ENCODE results near the gene PHC2. TPM values are rescaled to one million over a fixed set of nuclear protein-coding genes. Genes with fewer than 3 reads are reported as not detected.

Gene PHC2
- total and polyA plus RNA-seq, 9 of the 15 experiments (the other 6 are each of a cell fraction or from before 2014, with no cell fraction given), result 3.1 to 67.6 (median 34.6) TPM

DNA sequence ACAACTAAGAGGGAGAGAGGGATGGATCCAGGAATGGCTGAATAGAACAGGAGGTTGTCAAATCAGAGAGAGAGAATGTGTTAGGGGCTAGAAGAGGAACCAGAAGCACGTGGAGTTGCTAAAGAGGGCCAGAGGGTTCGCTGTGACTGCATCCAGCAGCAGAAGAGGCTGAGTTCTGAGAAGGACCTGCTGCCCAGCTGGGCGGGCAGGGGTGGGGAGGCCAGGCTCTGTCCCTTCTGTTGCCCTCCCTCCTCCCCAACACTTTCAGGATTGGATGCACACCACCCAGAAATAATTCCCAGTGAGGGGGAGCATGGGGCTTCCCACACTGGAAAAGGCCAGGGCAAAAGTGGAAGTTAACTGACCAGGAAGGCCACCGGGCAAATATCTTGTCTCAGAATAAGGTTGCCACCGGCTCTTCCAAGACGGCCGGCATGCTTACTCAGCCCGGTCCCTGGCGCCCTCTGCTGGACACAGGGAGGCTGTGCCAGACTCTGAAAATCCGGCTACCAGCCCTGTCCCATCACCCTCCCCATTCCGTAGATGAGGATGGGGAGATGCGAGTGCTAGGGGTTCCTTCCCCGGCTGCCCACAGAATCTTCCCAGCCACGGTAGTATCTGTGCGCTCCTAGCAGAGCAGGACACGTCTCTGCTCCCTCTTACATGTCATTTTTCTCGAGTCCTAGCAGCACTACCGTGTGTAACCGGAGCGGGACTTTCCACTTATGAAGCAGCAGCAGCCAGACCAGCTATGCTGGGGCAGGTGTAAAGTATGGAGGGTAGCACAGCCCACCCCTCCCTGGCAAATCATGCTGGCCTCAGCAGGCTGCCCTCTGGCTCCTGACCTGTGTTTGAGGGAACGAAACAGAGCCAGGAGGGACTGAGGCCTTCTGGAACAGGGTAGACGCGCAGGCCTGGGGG is 63.1 kb downstream of the PHC2 start (continued):
- TF ChIP-seq, protein P1, sequence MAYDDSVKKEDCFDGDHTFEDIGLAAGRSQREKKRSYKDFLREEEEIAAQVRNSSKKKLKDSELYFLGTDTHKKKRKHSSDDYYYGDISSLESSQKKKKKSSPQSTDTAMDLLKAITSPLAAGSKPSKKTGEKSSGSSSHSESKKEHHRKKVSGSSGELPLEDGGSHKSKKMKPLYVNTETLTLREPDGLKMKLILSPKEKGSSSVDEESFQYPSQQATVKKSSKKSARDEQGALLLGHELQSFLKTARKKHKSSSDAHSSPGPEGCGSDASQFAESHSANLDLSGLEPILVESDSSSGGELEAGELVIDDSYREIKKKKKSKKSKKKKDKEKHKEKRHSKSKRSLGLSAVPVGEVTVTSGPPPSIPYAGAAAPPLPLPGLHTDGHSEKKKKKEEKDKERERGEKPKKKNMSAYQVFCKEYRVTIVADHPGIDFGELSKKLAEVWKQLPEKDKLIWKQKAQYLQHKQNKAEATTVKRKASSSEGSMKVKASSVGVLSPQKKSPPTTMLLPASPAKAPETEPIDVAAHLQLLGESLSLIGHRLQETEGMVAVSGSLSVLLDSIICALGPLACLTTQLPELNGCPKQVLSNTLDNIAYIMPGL (CRISPR knock-in tag; IDR thresholded peaks at IDR 0.05), result no peak
- TF ChIP-seq PHF8 (IDR thresholded peaks at IDR 0.05; ENCODE audit: borderline replicate concordance, low read length) (no peak), ZNF778 (CRISPR knock-in tag; IDR thresholded peaks at IDR 0.05) (no peak), CTBP1 (IDR thresholded peaks at IDR 0.05; ENCODE audit: borderline replicate concordance) (peak; percentile 46; the same call in 1 of the 2 replicates), ZNF75A (CRISPR knock-in tag; IDR thresholded peaks at IDR 0.05) (no peak), ARID2 (IDR thresholded peaks at IDR 0.05) (peak; percentile 73; the same call in 1 of the 2 replicates), DDX20 (tag; IDR thresholded peaks at IDR 0.05; ENCODE audit: low read depth) (no peak), HNRNPK (IDR thresholded peaks at IDR 0.05; ENCODE audit: low read depth, low read length, poor library complexity, severe bottlenecking) (no peak), CBFB (CRISPR knock-in tag; IDR thresholded peaks at IDR 0.05) (no peak), TAL1 (IDR thresholded peaks at IDR 0.05) (no peak), KLF1 (tag; IDR thresholded peaks at IDR 0.05) (no peak), RCOR1 (IDR thresholded peaks at IDR 0.05; ENCODE audit: borderline replicate concordance in 1 of 2, low read depth in 2 of 2, low read length in 2 of 2) (peak in 1 of 2 experiments; percentile 53; a peak in 2 of 4 replicates), KLF16 (IDR thresholded peaks at IDR 0.05) (peak; percentile 73; the same call in 1 of the 2 replicates), U2AF2 (optimal IDR thresholded peaks at IDR 0.05; ENCODE audit: low read depth, low read length) (no peak), FOXK1 (CRISPR knock-in tag; IDR thresholded peaks at IDR 0.05; ENCODE audit: borderline replicate concordance) (no peak), ZFX (CRISPR knock-in tag; IDR thresholded peaks at IDR 0.05) (no peak), ZNF695 (CRISPR knock-in tag; IDR thresholded peaks at IDR 0.05) (no peak)
- TF ChIP-seq, protein P2, sequence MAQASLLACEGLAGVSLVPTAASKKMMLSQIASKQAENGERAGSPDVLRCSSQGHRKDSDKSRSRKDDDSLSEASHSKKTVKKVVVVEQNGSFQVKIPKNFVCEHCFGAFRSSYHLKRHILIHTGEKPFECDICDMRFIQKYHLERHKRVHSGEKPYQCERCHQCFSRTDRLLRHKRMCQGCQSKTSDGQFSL (CRISPR knock-in tag; IDR thresholded peaks at IDR 0.05), result no peak
- TF ChIP-seq, protein P2 (tag; IDR thresholded peaks at IDR 0.05), result no peak
- TF ChIP-seq, protein P3, sequence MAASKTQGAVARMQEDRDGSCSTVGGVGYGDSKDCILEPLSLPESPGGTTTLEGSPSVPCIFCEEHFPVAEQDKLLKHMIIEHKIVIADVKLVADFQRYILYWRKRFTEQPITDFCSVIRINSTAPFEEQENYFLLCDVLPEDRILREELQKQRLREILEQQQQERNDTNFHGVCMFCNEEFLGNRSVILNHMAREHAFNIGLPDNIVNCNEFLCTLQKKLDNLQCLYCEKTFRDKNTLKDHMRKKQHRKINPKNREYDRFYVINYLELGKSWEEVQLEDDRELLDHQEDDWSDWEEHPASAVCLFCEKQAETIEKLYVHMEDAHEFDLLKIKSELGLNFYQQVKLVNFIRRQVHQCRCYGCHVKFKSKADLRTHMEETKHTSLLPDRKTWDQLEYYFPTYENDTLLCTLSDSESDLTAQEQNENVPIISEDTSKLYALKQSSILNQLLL (CRISPR knock-in tag; IDR thresholded peaks at IDR 0.05; ENCODE audit: borderline replicate concordance), result no peak
- TF ChIP-seq, protein P4, sequence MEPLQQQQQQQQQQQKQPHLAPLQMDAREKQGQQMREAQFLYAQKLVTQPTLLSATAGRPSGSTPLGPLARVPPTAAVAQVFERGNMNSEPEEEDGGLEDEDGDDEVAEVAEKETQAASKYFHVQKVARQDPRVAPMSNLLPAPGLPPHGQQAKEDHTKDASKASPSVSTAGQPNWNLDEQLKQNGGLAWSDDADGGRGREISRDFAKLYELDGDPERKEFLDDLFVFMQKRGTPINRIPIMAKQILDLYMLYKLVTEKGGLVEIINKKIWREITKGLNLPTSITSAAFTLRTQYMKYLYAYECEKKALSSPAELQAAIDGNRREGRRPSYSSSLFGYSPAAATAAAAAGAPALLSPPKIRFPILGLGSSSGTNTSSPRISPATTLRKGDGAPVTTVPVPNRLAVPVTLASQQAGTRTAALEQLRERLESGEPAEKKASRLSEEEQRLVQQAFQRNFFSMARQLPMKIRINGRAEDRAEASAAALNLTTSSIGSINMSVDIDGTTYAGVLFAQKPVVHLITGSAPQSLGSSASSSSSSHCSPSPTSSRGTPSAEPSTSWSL (CRISPR knock-in tag; IDR thresholded peaks at IDR 0.05; ENCODE audit: borderline replicate concordance), result no peak

All from K562 (cell line).